ENCODE data around the gene USP40. TPM values are rescaled to one million over a fixed set of nuclear protein-coding genes. Genes with fewer than 3 reads are reported as not detected.

The USP40 gene
- total RNA-seq, 1 experiment from 2014 or later, result 10.3 TPM

GRCh38 chr2:233433029-233433428, 133.6 kb downstream of the USP40 start:
- peaks cover 3% of the 10 kb centered on the region; the same call in 1 of the 2 replicates for H3K36me3 Mint-ChIP-seq
- no peaks in the 10 kb centered on the region for H3K4me1 Mint-ChIP-seq
- H3K27me3 Mint-ChIP-seq (ENCODE audit: low read depth), result no peaks in the 10 kb centered on the region
- CTCF ChIA-PET, result interaction anchor here (1.5 kb wide), 1 partner anchor 10 kb away, joined by 4 read pairs; no protein-coding TSS in a partner anchor
- no peak for TF ChIP-seq RORB (CRISPR knock-in tag; IDR thresholded peaks at IDR 0.05)
- no peak for TF ChIP-seq NR3C1 (CRISPR knock-in tag; conservative IDR thresholded peaks at IDR 0.05; ENCODE audit: low read depth)
- no peak for TF ChIP-seq TEAD1 (CRISPR knock-in tag; IDR thresholded peaks at IDR 0.05)
- no peak for TF ChIP-seq KAT7 (CRISPR knock-in tag; IDR thresholded peaks at IDR 0.05; ENCODE audit: borderline replicate concordance)
- POLR2A ChIA-PET, result no interaction called here
- H3K9me3 Mint-ChIP-seq, result peaks cover 5% of the 10 kb centered on the region; the same call in 1 of the 2 replicates
- no peak overlapping the region for H3K27ac Mint-ChIP-seq
- DNase-seq (ENCODE audit: low spot score) (no peak), ATAC-seq (no peak)
- no peak overlapping the region for H3K4me3 Mint-ChIP-seq

- Mint-ChIP-seq H3K9me3 (peaks cover 18% of the 10 kb centered on the region), H3K4me1 (no peaks in the 10 kb centered on the region), H3K27ac (no peak overlapping the region), H3K36me3 (peaks cover 8% of the 10 kb centered on the region), H3K4me3 (no peak overlapping the region), H3K27me3 (ENCODE audit: low read depth) (no peaks in the 10 kb centered on the region)
- ChIA-PET POLR2A (no interaction called here), CTCF (interaction anchor here (1.1 to 1.5 kb wide), 2 partner anchors 13 to 18 kb away, joined by 3 to 6 read pairs; no protein-coding TSS in a partner anchor)
- DNase-seq (ENCODE audit: low spot score) (no peak), ATAC-seq (no peak)
- TF ChIP-seq ZNF138 (CRISPR knock-in tag; conservative IDR thresholded peaks at IDR 0.05), result no peak
These were observed 135.9 kb downstream of the USP40 start for GRCh38 chr2:233430651-233431050.

- Mint-ChIP-seq H3K9me3 (peaks cover 18% of the 10 kb centered on the region), H3K4me1 (no peaks in the 10 kb centered on the region), H3K4me3 (no peak overlapping the region), H3K27ac (no peak overlapping the region), H3K27me3 (ENCODE audit: low read depth) (no peaks in the 10 kb centered on the region), H3K36me3 (peaks cover 8% of the 10 kb centered on the region)
- ChIA-PET POLR2A (no interaction called here), CTCF (interaction anchor here (1.1 to 1.5 kb wide), 3 partner anchors 13 to 26 kb away, joined by 3 to 6 read pairs (median 3); no protein-coding TSS in a partner anchor)
- DNase-seq (ENCODE audit: low spot score) (no peak), ATAC-seq (no peak)
- TF ChIP-seq FOXK1 (CRISPR knock-in tag; IDR thresholded peaks at IDR 0.05), result no peak
- TF ChIP-seq ATF6 (CRISPR knock-in tag; IDR thresholded peaks at IDR 0.05), result no peak
- TF ChIP-seq, protein P1, sequence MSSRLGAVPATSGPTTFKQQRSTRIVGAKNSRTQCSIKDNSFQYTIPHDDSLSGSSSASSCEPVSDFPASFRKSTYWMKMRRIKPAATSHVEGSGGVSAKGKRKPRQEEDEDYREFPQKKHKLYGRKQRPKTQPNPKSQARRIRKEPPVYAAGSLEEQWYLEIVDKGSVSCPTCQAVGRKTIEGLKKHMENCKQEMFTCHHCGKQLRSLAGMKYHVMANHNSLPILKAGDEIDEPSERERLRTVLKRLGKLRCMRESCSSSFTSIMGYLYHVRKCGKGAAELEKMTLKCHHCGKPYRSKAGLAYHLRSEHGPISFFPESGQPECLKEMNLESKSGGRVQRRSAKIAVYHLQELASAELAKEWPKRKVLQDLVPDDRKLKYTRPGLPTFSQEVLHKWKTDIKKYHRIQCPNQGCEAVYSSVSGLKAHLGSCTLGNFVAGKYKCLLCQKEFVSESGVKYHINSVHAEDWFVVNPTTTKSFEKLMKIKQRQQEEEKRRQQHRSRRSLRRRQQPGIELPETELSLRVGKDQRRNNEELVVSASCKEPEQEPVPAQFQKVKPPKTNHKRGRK (CRISPR knock-in tag; IDR thresholded peaks at IDR 0.05; ENCODE audit: borderline replicate concordance), result no peak
- no peak for TF ChIP-seq TCF7 (CRISPR knock-in tag; IDR thresholded peaks at IDR 0.05; ENCODE audit: low read depth)
- TF ChIP-seq EMX1 (CRISPR knock-in tag; IDR thresholded peaks at IDR 0.05), result no peak
These were observed 136.5 kb downstream of the USP40 start for GRCh38 chr2:233430081-233430480.

- H3K36me3 Mint-ChIP-seq, result peaks cover 8% of the 10 kb centered on the region
- no peak overlapping the region for H3K4me3 Mint-ChIP-seq
- ChIA-PET CTCF (interaction anchor here (1.1 to 1.5 kb wide), 2 partner anchors 20 to 25 kb away, joined by 3 to 6 read pairs; no protein-coding TSS in a partner anchor), POLR2A (no interaction called here)
- TF ChIP-seq, protein P2, sequence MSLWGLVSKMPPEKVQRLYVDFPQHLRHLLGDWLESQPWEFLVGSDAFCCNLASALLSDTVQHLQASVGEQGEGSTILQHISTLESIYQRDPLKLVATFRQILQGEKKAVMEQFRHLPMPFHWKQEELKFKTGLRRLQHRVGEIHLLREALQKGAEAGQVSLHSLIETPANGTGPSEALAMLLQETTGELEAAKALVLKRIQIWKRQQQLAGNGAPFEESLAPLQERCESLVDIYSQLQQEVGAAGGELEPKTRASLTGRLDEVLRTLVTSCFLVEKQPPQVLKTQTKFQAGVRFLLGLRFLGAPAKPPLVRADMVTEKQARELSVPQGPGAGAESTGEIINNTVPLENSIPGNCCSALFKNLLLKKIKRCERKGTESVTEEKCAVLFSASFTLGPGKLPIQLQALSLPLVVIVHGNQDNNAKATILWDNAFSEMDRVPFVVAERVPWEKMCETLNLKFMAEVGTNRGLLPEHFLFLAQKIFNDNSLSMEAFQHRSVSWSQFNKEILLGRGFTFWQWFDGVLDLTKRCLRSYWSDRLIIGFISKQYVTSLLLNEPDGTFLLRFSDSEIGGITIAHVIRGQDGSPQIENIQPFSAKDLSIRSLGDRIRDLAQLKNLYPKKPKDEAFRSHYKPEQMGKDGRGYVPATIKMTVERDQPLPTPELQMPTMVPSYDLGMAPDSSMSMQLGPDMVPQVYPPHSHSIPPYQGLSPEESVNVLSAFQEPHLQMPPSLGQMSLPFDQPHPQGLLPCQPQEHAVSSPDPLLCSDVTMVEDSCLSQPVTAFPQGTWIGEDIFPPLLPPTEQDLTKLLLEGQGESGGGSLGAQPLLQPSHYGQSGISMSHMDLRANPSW (CRISPR knock-in tag; conservative IDR thresholded peaks at IDR 0.05; ENCODE audit: low read depth), result no peak
- TF ChIP-seq NR3C1 (CRISPR knock-in tag; conservative IDR thresholded peaks at IDR 0.05; ENCODE audit: low read depth), result no peak
- TF ChIP-seq PRRX2 (CRISPR knock-in tag; IDR thresholded peaks at IDR 0.05), result no peak
- TF ChIP-seq MYBL2 (CRISPR knock-in tag; IDR thresholded peaks at IDR 0.05), result no peak
- TF ChIP-seq, protein P3, sequence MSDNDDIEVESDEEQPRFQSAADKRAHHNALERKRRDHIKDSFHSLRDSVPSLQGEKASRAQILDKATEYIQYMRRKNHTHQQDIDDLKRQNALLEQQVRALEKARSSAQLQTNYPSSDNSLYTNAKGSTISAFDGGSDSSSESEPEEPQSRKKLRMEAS (CRISPR knock-in tag; IDR thresholded peaks at IDR 0.05), result no peak
- TF ChIP-seq, protein P4, sequence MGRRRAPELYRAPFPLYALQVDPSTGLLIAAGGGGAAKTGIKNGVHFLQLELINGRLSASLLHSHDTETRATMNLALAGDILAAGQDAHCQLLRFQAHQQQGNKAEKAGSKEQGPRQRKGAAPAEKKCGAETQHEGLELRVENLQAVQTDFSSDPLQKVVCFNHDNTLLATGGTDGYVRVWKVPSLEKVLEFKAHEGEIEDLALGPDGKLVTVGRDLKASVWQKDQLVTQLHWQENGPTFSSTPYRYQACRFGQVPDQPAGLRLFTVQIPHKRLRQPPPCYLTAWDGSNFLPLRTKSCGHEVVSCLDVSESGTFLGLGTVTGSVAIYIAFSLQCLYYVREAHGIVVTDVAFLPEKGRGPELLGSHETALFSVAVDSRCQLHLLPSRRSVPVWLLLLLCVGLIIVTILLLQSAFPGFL (CRISPR knock-in tag; IDR thresholded peaks at IDR 0.05; ENCODE audit: borderline replicate concordance), result no peak
- TF ChIP-seq ESRRA (CRISPR knock-in tag; IDR thresholded peaks at IDR 0.05; ENCODE audit: borderline replicate concordance), result no peak
- no peak for TF ChIP-seq JAZF1 (CRISPR knock-in tag; IDR thresholded peaks at IDR 0.05)
- H3K27me3 Mint-ChIP-seq (ENCODE audit: low read depth), result no peaks in the 10 kb centered on the region
- DNase-seq (ENCODE audit: low spot score) (no peak), ATAC-seq (no peak)
- peaks cover 18% of the 10 kb centered on the region for H3K9me3 Mint-ChIP-seq
- H3K27ac Mint-ChIP-seq, result no peak overlapping the region
- no peaks in the 10 kb centered on the region for H3K4me1 Mint-ChIP-seq
These were observed 137.2 kb downstream of the USP40 start for GRCh38 chr2:233429175-233429897.
